HCT116 (cell line): ENCODE data around the gene SPOP. TPM values are rescaled to one million over a fixed set of nuclear protein-coding genes. Genes with fewer than 3 reads are reported as not detected.

Experiments used
- CEBPB ChIP-seq: IDR thresholded peaks from 2 replicates; pipeline ENCODE4 v1.6.1; 2012; ENCODE audit warnings: low read depth
- CTCF ChIP-seq, 3 experiments: fragments of 200-600 bp in 1 of 3; sonication (generic) in 1 of 3; IDR thresholded peaks in 2 of 3; conservative IDR thresholded peaks in 1 of 3; 2 replicates each; pipeline ENCODE4 v1.5.1; 2012 to 2017; ENCODE audit warnings: low read depth in 2 of 3, low read length in 2 of 3, antibody characterized with exemption in 1 of 3, borderline replicate concordance in 1 of 3, control low read depth in 1 of 3, mild to moderate bottlenecking in 1 of 3, mixed read lengths in 1 of 3, mixed run types in 1 of 3, moderate library complexity in 1 of 3; ENCODE audit not compliant: insufficient read depth in 1 of 3
- ELF1 ChIP-seq: IDR thresholded peaks from 2 replicates; pipeline ENCODE4 v1.6.1; 2012; ENCODE audit warnings: low read depth, borderline replicate concordance
- EZH2phosphoT487 ChIP-seq: fragments of 200-600 bp; IDR thresholded peaks from 2 replicates; pipeline ENCODE4 v1.6.1; 2018; ENCODE audit warnings: antibody characterized with exemption, borderline replicate concordance
- FOSL1 ChIP-seq: IDR thresholded peaks from 2 replicates; pipeline ENCODE4 v1.6.1; 2012; ENCODE audit warnings: low read depth
- JUND ChIP-seq: IDR thresholded peaks from 2 replicates; pipeline ENCODE4 v1.6.1; 2012
- MAX ChIP-seq: IDR thresholded peaks from 2 replicates; pipeline ENCODE4 v1.6.1; 2012
- POLR2A ChIP-seq: IDR thresholded peaks from 2 replicates; pipeline ENCODE4 v1.7.0; 2011; ENCODE audit warnings: borderline replicate concordance; ENCODE audit not compliant: insufficient read depth, insufficient read length; ENCODE audit errors: extremely low read depth
- SIN3A ChIP-seq: IDR thresholded peaks from 2 replicates; pipeline ENCODE4 v1.6.1; 2012; ENCODE audit warnings: low read depth
- SP1 ChIP-seq: IDR thresholded peaks from 2 replicates; pipeline ENCODE4 v1.6.1; 2012; ENCODE audit warnings: low read depth
- TCF7L2 ChIP-seq: IDR thresholded peaks from 2 replicates; pipeline ENCODE4 v1.7.0; 2011; ENCODE audit warnings: borderline replicate concordance, inconsistent platforms; ENCODE audit not compliant: insufficient read depth, insufficient read length; ENCODE audit errors: extremely low read depth
- ZBTB33 ChIP-seq: IDR thresholded peaks from 2 replicates; pipeline ENCODE4 v1.6.1; 2011; ENCODE audit warnings: mild to moderate bottlenecking, low read length, moderate library complexity; ENCODE audit not compliant: insufficient replicate concordance; ENCODE audit errors: extremely low read depth
- ZFX ChIP-seq: fragments of 450-650 bp; IDR thresholded peaks from 2 replicates; pipeline ENCODE4 v1.6.1; 2017
- ZNF274 ChIP-seq: fragments of 200-500 bp; sonication (Bioruptor generic); IDR thresholded peaks from 2 replicates; pipeline ENCODE4 v1.6.1; 2014; ENCODE audit warnings: mild to moderate bottlenecking, low read depth, low read length, inconsistent platforms
- total RNA-seq: library from RNA; stranded (reverse); gene quantifications from one replicate; pipeline ENCODE4 v1.2.1, GENCODE V29; 2021; ENCODE audit not compliant: unreplicated experiment

Gene SPOP
- total RNA-seq, 1 experiment from 2014 or later: 85.1 TPM

GRCh38 chr17:49707608-49708514, 30.0 kb upstream of the SPOP start, which contains the start of gene SLC35B1 (continued):
- TF ChIP-seq FOSL1 (peak; percentile 96), EZH2phosphoT487 (no peak), ZFX (peak; percentile 77; the same call in 1 of the 2 replicates), POLR2A (no peak), CEBPB (no peak), JUND (no peak), CTCF (IDR thresholded peaks at IDR 0.05 in 2 of 3, conservative IDR thresholded peaks at IDR 0.05 in 1 of 3; ENCODE audit: borderline replicate concordance in 1 of 3, insufficient read depth in 1 of 3, low read depth in 2 of 3, low read length in 2 of 3) (peak; percentile 96 to 99 (median 98)), SIN3A (no peak; the same call in 1 of the 2 replicates), SP1 (peak; percentile 99), ELF1 (peak; percentile 72; the same call in 1 of the 2 replicates), ZNF274 (no peak), ZBTB33 (no peak), TCF7L2 (peak; percentile 45), MAX (peak; percentile 74)
